Sigmoid colon (tissue), 3 donors: ENCODE measurements around the gene WNT6.

ENCODE experiments used
- CTCF ChIP-seq, 4 experiments: fragments of 450-650 bp in 3 of 4; fragments of 200-600 bp in 1 of 4; IDR thresholded peaks; one replicate each; pipeline ENCODE4 v1.5.1; 2016 to 2019; ENCODE audit warnings: antibody characterized with exemption in 4 of 4, mild to moderate bottlenecking in 3 of 4, moderate library complexity in 2 of 4
- POLR2A ChIP-seq, 2 donors: fragments of 450-650 bp; IDR thresholded peaks; one replicate each; pipeline ENCODE4 v1.6.1; 2016; ENCODE audit warnings: antibody characterized with exemption in 2 of 2, mild to moderate bottlenecking in 2 of 2, moderate library complexity in 2 of 2

- TF ChIP-seq CTCF (IDR thresholded peaks at IDR 0.05) (no peak), POLR2A (IDR thresholded peaks at IDR 0.05) (no peak)
These were observed 47.3 kb upstream of the WNT6 start for GRCh38 chr2:218812096-218812815.
